HUES64 (cell line): ENCODE data around the gene SELENOS.

Experiments used
- H3K27ac ChIP-seq: 2 replicates; pipeline ENCODE4 v1.7.0; 2013; ENCODE audit warnings: low read depth, low read length, inconsistent platforms
- H3K27me3 ChIP-seq: 2 replicates; pipeline ENCODE4 v1.6.1; 2013; ENCODE audit warnings: mild to moderate bottlenecking, low read length; ENCODE audit not compliant: insufficient read depth
- H3K36me3 ChIP-seq: 2 replicates; pipeline ENCODE4 v1.6.1; 2013; ENCODE audit warnings: mild to moderate bottlenecking, low read length; ENCODE audit not compliant: insufficient read depth
- H3K4me1 ChIP-seq: 2 replicates; pipeline ENCODE4 v1.6.1; 2013; ENCODE audit warnings: mild to moderate bottlenecking, low read length, moderate library complexity; ENCODE audit not compliant: insufficient read depth
- H3K4me3 ChIP-seq: 2 replicates; pipeline ENCODE4 v1.5.1; 2013; ENCODE audit warnings: mild to moderate bottlenecking, low read length, moderate library complexity
- H3K9ac ChIP-seq: 2 replicates; pipeline ENCODE4 v1.6.1; 2013; ENCODE audit warnings: mild to moderate bottlenecking, low read depth, low read length
- H3K9me3 ChIP-seq: 2 replicates; pipeline ENCODE4 v1.6.1; 2013; ENCODE audit warnings: low read depth, low read length; ENCODE audit not compliant: insufficient read depth
- WGBS: fragments of 150-250, 120-280 bp; methylation state at CpG from one replicate; pipeline ENCODE4 v1.1.7; 2013; ENCODE audit warnings: missing lambda C conversion rate; 5-methylcytosine and 5-hydroxymethylcytosine counted together

The SELENOS gene

DNA sequence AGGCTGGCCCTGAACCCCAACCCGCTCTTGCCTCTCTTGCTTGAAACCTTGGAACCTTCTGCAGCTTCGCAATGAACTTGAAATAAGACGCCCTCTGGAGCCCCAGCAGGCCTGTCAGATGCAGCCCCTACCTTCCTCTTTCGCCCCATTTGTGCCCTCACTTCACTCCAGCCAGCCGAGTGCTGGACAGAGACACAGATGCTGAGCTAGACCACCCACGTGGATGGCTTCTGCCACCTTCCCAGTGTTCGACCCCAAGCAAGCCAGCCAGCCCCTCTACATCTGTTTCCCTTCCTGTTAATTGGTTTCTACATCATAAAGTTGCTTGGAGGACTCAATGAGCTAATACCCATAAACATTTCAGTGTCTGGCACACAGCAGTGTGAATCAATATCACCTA lies 41.6 kb upstream of the SELENOS start:
- Histone ChIP-seq H3K4me1 (no peaks in the 10 kb centered on the region), H3K27me3 (no peaks in the 10 kb centered on the region), H3K36me3 (no peaks in the 10 kb centered on the region), H3K9ac (no peak overlapping the region), H3K27ac (no peak overlapping the region), H3K9me3 (no peaks in the 10 kb centered on the region), H3K4me3 (no peak overlapping the region)
- WGBS = 72% methylated on average over 7 of the region's 7 CpGs

DNA sequence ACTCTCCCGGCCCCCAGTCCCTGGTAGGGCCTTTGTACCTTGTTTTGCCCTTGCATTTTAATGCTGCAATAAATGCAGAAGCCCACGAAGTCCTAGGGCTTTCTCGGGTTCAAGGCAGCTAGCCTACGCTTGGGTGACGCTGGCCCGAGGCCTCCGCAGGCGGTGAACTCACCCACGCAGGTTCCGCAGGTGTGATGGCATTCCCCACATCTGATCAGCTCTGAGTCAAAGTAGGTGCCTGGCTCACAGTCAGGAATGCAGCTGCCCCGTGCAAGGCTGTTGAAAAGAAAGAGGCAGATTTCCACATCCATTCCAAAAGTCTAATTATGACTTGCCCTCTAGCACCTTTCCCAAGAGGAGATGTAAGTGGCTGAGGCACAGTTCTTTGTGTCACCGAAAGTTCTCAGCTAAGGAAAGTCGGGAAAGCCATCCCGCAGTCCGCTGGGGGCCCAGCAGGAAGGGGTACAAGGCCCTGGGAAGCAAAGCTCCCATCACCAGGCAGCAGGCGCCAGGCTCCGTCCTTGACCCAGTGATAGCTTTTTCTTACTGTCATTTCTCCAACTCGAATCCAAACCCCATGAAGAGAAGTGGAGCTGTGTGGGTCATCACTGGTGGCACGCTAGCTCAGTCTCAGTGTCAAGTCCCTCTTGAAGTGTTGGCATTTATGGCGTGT lies 41.0 kb upstream of the SELENOS start:
- H3K4me1 ChIP-seq = no peaks in the 10 kb centered on the region
- no peak overlapping the region for H3K9ac ChIP-seq
- no peaks in the 10 kb centered on the region for H3K36me3 ChIP-seq
- H3K4me3 ChIP-seq = no peak overlapping the region
- WGBS = 93% methylated on average over 20 of the region's 20 CpGs
- H3K9me3 ChIP-seq = no peaks in the 10 kb centered on the region
- no peaks in the 10 kb centered on the region for H3K27me3 ChIP-seq
- H3K27ac ChIP-seq = no peak overlapping the region

DNA sequence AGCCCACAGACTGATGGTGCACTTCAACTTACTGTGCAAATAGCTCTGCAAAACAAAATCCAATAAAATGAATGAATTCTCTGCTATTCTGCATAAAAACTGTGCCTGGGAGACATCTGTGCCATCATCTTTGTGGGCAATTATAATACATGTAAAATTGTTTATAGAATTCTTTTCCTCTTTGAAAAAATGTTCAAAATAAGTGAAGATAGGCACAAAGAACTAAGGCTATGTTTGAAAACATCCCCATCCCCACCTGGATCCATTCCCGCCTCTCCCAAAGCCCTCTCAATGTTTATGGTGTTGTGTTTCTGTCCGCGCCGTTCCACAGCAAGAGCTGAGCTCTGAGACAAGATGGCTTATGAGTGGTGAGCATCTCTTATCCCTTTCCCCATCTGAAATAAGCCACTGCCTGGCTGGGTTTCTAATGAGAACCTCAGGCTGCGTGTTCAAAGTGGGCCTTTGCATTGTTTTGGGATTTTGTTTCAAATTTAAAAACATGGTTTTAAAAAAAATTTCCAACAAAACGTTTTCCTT lies 40.1 kb upstream of the SELENOS start:
- 93% methylated on average over 3 of the region's 6 CpGs for WGBS
- Histone ChIP-seq H3K27ac (no peak overlapping the region), H3K36me3 (no peaks in the 10 kb centered on the region), H3K27me3 (no peaks in the 10 kb centered on the region), H3K9me3 (no peaks in the 10 kb centered on the region), H3K4me1 (no peaks in the 10 kb centered on the region), H3K9ac (no peak overlapping the region), H3K4me3 (no peak overlapping the region)

DNA sequence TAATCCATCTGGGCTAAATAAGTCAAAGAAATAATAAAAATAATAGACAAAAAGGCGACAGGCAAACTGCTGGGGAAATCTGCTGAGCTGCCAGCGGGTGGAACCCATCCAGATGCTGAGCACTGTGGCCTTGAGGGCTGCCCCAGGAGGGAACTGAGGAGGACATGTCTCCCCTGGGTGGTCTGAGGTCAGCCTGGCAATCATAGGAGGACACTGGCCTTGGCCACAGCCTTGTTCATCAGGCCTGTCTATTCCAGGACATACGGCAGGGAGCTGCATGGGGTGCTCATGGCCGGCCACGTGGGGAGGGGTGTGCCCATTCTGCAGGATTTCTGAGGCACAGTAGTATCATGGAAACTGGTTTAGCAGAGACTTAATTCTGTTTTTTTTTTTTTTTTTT lies 39.2 kb upstream of the SELENOS start:
- Histone ChIP-seq H3K4me1 (no peaks in the 10 kb centered on the region), H3K27me3 (no peaks in the 10 kb centered on the region), H3K9me3 (no peaks in the 10 kb centered on the region), H3K9ac (no peak overlapping the region), H3K36me3 (no peaks in the 10 kb centered on the region), H3K27ac (no peak overlapping the region), H3K4me3 (no peak overlapping the region)
- WGBS = 86% methylated on average over 5 of the region's 5 CpGs

DNA sequence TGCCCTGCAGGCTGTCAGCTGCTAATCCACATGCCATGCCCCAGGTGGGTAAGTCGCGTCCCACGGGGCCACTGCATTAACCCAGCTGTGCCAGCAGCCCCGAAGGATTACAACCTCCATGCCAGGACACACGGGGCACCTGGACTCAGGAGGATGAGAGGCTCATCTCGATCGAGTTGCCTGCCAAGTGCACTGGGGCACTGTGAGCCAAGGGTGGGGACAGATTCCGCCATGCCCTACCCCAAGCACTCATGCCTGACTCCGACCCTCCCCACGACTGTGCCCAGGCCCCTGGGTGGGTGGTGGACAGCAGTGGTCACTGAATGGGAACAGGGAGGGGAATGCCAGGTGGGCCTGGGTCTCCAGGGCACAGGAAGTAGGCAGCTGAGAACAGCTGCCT lies 38.5 kb upstream of the SELENOS start:
- Histone ChIP-seq H3K27ac (no peak overlapping the region), H3K36me3 (no peaks in the 10 kb centered on the region), H3K4me3 (no peak overlapping the region), H3K9me3 (no peaks in the 10 kb centered on the region), H3K9ac (no peak overlapping the region), H3K27me3 (no peaks in the 10 kb centered on the region), H3K4me1 (no peaks in the 10 kb centered on the region)
- 93% methylated on average over 10 of the region's 10 CpGs for WGBS

DNA sequence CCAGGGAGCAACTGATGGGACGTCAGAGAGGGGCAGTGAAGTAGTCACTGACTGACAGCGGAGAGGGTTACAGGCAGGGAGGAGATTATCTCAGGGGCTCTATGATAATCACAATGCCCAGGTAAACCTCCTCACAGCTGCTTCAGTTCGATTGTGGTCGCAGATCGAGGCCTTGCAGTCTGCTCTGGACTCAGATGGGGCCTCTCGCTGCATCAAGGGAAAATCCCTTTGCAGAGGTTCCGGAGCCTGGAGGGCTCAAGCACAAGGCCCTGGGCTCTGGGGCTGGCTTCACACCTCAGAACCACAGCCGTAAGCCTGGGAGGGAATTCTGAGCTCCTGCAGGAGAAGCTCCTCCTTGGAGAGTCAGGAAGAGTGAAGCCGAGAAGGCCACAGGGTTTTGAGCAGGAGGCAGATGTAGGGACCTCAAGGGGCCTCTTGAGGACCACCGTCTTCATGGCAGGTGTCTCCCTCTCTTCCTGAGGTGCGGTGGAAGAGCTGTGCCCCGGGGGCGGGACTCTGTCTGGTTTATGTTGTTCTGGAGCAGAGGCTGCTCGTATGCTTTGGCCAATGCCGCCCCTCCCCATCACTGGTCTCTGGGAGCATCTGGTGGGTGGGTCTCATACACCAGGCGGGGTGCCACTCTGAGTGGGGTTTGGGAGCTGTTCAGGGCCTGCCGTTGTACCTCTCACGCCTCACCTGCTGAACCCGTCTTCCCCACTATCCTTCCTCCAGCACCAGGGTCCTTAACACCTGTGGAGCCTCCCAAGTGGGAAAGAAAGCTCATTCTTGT lies 37.2 kb upstream of the SELENOS start:
- Histone ChIP-seq H3K9me3 (no peaks in the 10 kb centered on the region), H3K9ac (no peak overlapping the region)
- 88% methylated on average over 19 of the region's 19 CpGs for WGBS

DNA sequence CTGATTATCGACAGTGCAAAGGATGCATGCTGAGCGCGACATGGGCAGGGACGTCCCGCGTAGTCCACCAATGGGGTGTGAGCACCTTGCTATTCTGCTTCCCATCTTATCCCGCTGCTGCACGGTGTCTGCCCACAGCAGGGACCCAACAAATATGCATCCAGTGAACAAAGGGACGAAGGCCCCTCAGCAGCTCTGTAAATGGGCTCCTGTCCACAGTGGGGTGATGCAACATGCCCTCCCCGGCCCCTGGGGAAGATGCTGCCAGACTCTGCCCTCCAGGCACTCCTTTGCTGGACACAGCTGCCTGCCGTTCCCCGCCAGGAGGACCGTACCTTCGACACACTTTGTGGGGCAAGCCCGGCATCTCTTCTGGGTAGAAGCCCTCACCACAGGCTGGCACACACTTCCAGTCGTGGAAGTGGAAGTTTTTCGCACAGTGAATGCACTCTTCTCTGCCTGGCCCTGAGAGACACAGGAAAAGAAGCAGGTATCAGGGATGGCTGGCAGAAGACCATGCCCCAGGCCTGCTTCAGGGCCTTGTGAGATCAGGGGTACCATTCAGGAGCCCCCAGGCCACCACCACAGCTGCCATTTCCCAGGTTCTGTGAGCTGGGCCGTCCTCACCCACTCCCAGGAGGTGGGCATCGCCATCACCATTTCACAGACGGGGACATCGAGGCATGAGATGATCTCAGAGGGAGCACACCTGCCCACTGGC lies 35.9 kb upstream of the SELENOS start:
- no peak overlapping the region for H3K9ac ChIP-seq
- no peaks in the 10 kb centered on the region for H3K36me3 ChIP-seq
- H3K27ac ChIP-seq = no peak overlapping the region
- H3K4me3 ChIP-seq = no peak overlapping the region
- 89% methylated on average over 21 of the region's 21 CpGs for WGBS
- no peaks in the 10 kb centered on the region for H3K4me1 ChIP-seq
- no peaks in the 10 kb centered on the region for H3K27me3 ChIP-seq
- H3K9me3 ChIP-seq = no peaks in the 10 kb centered on the region

More for the DNA sequence above, 37.2 kb upstream of the SELENOS start:
- Histone ChIP-seq H3K27me3 (no peaks in the 10 kb centered on the region), H3K27ac (no peak overlapping the region), H3K4me1 (no peaks in the 10 kb centered on the region), H3K36me3 (no peaks in the 10 kb centered on the region), H3K4me3 (no peak overlapping the region)

DNA sequence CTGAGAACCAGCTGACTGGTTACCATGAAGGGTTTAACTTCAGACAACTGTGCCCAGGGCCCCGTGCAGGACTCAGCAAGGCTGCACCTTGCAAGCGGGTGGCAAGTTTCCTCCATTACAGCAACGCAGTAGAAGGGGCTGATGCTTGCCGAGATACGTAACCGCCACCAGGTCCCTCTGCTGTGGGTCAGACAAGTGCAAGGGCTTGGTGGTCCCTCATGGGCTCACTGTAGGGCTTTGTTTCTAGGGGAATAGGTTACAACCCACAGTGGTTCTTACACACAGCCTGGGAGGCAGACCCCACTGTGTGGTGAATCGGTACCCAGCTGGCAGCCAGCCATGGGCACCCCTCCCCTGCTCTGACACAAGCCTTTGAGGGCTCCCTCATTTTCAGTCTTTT lies 33.2 kb upstream of the SELENOS start:
- Histone ChIP-seq H3K4me3 (no peak overlapping the region), H3K36me3 (no peaks in the 10 kb centered on the region), H3K27ac (no peak overlapping the region), H3K9me3 (no peaks in the 10 kb centered on the region), H3K9ac (no peak overlapping the region), H3K27me3 (no peaks in the 10 kb centered on the region), H3K4me1 (no peaks in the 10 kb centered on the region)
- WGBS = 95% methylated on average over 7 of the region's 7 CpGs

DNA sequence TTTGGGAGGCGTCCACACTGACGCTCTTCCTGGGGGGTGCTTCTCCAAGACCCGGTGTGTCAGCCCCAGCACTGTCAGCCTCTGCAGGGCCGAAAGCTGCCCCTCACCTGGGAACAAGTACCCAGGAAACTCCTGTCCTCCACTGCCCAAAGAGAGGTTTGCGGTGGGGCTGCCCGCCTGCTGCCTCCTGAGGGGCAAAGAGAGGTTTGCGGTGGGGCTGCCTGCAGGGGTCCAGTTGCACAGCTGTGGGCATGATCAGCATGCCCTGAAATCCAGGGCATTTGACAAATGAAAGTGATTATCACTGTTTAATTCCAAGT lies 32.8 kb upstream of the SELENOS start:
- Histone ChIP-seq H3K9me3 (no peaks in the 10 kb centered on the region), H3K4me3 (no peak overlapping the region)

DNA sequence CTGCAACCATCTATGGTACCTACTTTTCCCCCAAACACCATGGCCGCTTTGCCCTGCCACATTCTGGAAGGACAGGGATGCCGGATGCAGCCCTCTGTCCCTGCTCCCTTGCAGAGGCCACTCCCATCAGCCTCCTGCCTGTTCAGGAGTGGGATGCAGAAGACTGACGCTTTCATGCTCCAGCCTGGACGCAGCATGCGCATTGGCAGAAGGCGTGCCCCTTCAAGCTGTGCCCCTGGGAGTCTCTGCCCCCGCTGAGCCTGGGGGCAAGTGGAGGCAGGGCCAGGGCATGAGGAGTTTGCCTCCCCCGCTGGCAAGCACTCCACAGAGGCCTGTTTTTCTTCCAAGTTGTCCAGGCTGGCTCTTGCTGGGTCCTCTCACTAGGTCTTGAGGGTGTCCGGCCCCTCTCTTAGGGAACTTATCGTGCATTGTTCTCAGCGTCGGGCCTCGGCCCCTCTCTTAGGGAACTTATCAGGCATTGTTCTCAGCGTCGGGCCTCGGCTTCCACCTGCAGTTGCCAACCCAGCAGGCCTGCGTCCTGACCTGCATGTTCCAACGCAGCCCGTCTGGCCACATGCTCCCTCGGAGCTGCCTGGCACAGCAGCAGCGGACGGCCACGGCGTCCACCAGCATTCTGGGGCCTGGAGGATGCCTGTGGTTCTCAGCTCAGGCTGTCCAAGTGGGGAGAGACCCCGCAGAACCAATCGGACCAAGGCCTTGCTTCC lies 32.3 kb upstream of the SELENOS start:
- no peak overlapping the region for H3K9ac ChIP-seq
- no peaks in the 10 kb centered on the region for H3K4me1 ChIP-seq
- H3K27me3 ChIP-seq = no peaks in the 10 kb centered on the region
- no peak overlapping the region for H3K4me3 ChIP-seq
- WGBS = 85% methylated on average over 26 of the region's 26 CpGs
- H3K27ac ChIP-seq = no peak overlapping the region
- H3K9me3 ChIP-seq = no peaks in the 10 kb centered on the region
- H3K36me3 ChIP-seq = no peaks in the 10 kb centered on the region

More for the DNA sequence above, 32.8 kb upstream of the SELENOS start:
- H3K36me3 ChIP-seq = no peaks in the 10 kb centered on the region
- 93% methylated on average over 7 of the region's 7 CpGs for WGBS
- H3K27ac ChIP-seq = no peak overlapping the region
- no peak overlapping the region for H3K9ac ChIP-seq
- H3K27me3 ChIP-seq = no peaks in the 10 kb centered on the region
- H3K4me1 ChIP-seq = no peaks in the 10 kb centered on the region
